ENCODE measurements around the gene LIG1. TPM values are rescaled to one million over a fixed set of nuclear protein-coding genes. Genes with fewer than 3 reads are reported as not detected.

Gene LIG1
- total RNA-seq, 3 donors from 2014 or later (not counting 1 experiment from before 2014, with no cell fraction given): 45.4 to 65.2 (median 57.2) TPM

DNA sequence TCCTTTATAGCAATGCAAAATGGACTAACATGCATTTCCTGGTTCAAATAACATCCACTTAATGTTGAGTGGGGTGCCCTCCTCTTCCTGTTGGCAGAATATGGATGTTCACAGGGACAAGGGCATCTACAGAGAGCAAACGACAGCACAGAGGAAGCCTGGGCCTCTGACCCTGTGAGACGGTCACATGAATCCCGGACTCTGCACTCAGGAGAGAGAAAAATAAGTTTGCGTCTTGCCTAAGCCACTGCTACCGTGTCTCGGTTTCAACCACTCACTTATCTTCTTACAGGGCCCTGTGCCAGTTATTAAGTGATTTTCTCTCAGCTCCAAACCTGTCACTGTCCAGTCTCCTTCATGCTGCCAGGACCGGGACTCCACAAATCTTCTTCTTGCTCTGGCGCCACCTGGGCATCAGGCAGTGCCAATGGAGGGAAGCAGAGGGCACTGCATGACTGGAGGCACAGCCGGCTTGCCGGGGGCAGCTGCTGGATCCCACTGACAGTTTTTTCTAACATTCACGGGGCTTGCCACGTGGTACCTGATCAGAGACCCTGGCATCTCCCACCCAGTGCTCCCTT is 11.8 kb downstream of the LIG1 start:
- Mint-ChIP-seq H3K4me1 (peaks cover 5 to 6% of the 10 kb centered on the region in 2 donors), H3K4me3 (no peak overlapping the region), H3K27me3 (ENCODE audit: low read depth in 2 of 2) (no peaks in the 10 kb centered on the region), H3K27ac (peak overlapping the region in 1 of 2 donors; percentile 14), H3K36me3 (no peaks in the 10 kb centered on the region), H3K9me3 (no peaks in the 10 kb centered on the region)
- peaks cover 19% of the 10 kb centered on the region for H3K36me3 ChIP-seq (ENCODE audit: control insufficient read depth, insufficient read depth, low read length)
- ATAC-seq: no peak
- no peak for DNase-seq
- WGBS (ENCODE audit: insufficient coverage): 86% methylated on average over 12 of the region's 12 CpGs
- intact Hi-C loops (cut with micrococcal nuclease): no loop called here
- no peaks in the 10 kb centered on the region for H3K4me1 ChIP-seq (ENCODE audit: control insufficient read depth, insufficient read depth, low read length)
- no peak overlapping the region for H3K4me3 ChIP-seq (ENCODE audit: low read length)
- TF ChIP-seq, protein P1, sequence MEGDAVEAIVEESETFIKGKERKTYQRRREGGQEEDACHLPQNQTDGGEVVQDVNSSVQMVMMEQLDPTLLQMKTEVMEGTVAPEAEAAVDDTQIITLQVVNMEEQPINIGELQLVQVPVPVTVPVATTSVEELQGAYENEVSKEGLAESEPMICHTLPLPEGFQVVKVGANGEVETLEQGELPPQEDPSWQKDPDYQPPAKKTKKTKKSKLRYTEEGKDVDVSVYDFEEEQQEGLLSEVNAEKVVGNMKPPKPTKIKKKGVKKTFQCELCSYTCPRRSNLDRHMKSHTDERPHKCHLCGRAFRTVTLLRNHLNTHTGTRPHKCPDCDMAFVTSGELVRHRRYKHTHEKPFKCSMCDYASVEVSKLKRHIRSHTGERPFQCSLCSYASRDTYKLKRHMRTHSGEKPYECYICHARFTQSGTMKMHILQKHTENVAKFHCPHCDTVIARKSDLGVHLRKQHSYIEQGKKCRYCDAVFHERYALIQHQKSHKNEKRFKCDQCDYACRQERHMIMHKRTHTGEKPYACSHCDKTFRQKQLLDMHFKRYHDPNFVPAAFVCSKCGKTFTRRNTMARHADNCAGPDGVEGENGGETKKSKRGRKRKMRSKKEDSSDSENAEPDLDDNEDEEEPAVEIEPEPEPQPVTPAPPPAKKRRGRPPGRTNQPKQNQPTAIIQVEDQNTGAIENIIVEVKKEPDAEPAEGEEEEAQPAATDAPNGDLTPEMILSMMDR (IDR thresholded peaks at IDR 0.05): no peak
- no peaks in the 10 kb centered on the region for H3K9me3 ChIP-seq (ENCODE audit: control insufficient read depth, insufficient read depth, low read length)
- H3K27ac ChIP-seq (ENCODE audit: low read length): no peak overlapping the region
- H3K27me3 ChIP-seq (ENCODE audit: control insufficient read depth, insufficient read depth, low read length): no peaks in the 10 kb centered on the region

DNA sequence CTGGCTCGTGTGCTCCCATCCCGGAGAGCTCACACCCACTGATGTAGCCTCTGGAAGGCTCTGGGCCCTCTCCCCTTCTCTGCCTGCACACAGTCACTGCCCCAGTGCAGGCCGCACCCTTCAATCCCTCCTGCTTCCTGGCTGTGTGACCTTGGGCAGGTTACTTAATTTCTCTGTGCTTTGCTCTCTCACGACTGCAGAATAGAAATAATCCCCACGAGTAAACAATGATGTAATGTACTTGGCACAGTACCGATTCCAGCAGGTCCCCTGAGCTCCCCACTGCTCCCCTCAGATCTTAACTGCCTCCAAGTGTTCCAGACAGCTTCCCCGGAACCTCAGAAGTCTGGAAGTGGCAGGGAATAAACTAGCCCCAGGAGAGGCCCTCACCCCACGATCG is 16.1 kb downstream of the LIG1 start:
- Histone ChIP-seq H3K4me1 (ENCODE audit: control insufficient read depth, insufficient read depth, low read length) (no peaks in the 10 kb centered on the region), H3K36me3 (ENCODE audit: control insufficient read depth, insufficient read depth, low read length) (peaks cover 17% of the 10 kb centered on the region), H3K4me3 (ENCODE audit: low read length) (no peak overlapping the region), H3K27me3 (ENCODE audit: control insufficient read depth, insufficient read depth, low read length) (no peaks in the 10 kb centered on the region), H3K27ac (ENCODE audit: low read length) (no peak overlapping the region), H3K9me3 (ENCODE audit: control insufficient read depth, insufficient read depth, low read length) (no peaks in the 10 kb centered on the region)
- ATAC-seq: no peak
- Mint-ChIP-seq H3K27me3 (ENCODE audit: low read depth in 2 of 2) (no peaks in the 10 kb centered on the region), H3K4me1 (peaks cover 0 to under 1% of the 10 kb centered on the region in 2 donors), H3K27ac (no peak overlapping the region), H3K9me3 (no peaks in the 10 kb centered on the region), H3K4me3 (no peak overlapping the region), H3K36me3 (no peaks in the 10 kb centered on the region)
- no peak for DNase-seq
- WGBS (ENCODE audit: insufficient coverage): 89% methylated on average over 9 of the region's 9 CpGs
- TF ChIP-seq, protein P1 (IDR thresholded peaks at IDR 0.05): no peak
- intact Hi-C loops (cut with micrococcal nuclease): no loop called here

DNA sequence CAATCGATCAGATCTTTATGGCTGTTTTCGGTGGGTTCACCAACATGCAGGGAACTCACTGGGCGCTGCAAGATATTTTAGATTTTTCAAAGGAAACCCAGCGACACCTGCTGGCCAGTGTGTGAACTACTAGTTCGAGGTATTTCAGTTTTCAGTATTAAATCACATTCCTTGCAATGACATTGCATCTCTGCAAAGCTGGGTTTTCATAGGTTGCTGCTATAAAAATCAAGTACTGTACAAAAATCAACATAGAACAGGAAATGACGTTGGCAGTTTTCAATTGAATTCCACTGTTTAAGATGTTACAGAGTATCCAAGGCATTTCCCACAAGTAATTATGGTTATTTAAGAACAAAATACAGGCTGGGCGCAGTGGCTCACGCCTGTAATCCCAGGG is 17.6 kb downstream of the LIG1 start:
- TF ChIP-seq, protein P1 (IDR thresholded peaks at IDR 0.05): peak; percentile 90
- no peaks in the 10 kb centered on the region for H3K27me3 Mint-ChIP-seq (ENCODE audit: low read depth in 2 of 2)
- H3K27ac Mint-ChIP-seq: no peak overlapping the region
- no peaks in the 10 kb centered on the region for H3K4me1 Mint-ChIP-seq
- peaks cover 20% of the 10 kb centered on the region for H3K36me3 ChIP-seq (ENCODE audit: control insufficient read depth, insufficient read depth, low read length)
- H3K4me3 Mint-ChIP-seq: no peak overlapping the region
- no peaks in the 10 kb centered on the region for H3K9me3 ChIP-seq (ENCODE audit: control insufficient read depth, insufficient read depth, low read length)
- H3K27me3 ChIP-seq (ENCODE audit: control insufficient read depth, insufficient read depth, low read length): no peaks in the 10 kb centered on the region
- DNase-seq: peak; percentile 57 to 76
- intact Hi-C loops (cut with micrococcal nuclease): loop anchor here (2.0 kb wide), 1 partner anchor 46 kb away; no protein-coding TSS in a partner anchor
- H3K36me3 Mint-ChIP-seq: no peaks in the 10 kb centered on the region
- H3K4me1 ChIP-seq (ENCODE audit: control insufficient read depth, insufficient read depth, low read length): no peaks in the 10 kb centered on the region
- 43% methylated on average over 7 of the region's 8 CpGs for WGBS (ENCODE audit: insufficient coverage)
- no peak overlapping the region for H3K4me3 ChIP-seq (ENCODE audit: low read length)
- ATAC-seq: peak; percentile 64 to 73 (median 72)
- no peak overlapping the region for H3K27ac ChIP-seq (ENCODE audit: low read length)
- no peaks in the 10 kb centered on the region for H3K9me3 Mint-ChIP-seq

DNA sequence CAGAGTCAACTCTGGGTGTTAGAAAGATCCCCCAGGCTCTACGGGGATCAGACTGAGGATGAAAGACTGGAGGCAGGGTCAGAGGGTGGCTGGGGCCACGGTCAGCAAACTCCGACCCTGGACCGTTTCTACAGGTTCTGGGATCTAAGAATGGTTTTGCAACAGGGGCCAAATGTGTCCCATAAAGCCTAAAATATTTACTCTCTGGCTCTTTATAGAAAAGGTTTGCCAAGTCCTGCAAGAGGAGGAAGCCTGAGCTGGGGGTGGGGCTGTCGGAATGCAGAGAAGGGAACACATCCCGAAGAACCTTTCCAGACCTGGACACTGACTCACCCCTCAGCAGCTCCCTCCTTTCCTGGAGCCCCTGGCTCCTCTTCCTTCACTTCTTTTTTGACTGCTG is 20.7 kb downstream of the LIG1 start:
- intact Hi-C loops (cut with micrococcal nuclease): no loop called here
- no peak overlapping the region for H3K4me3 ChIP-seq (ENCODE audit: low read length)
- 95% methylated on average over 6 of the region's 6 CpGs for WGBS (ENCODE audit: insufficient coverage)
- no peak overlapping the region for H3K27ac Mint-ChIP-seq
- DNase-seq: no peak
- no peaks in the 10 kb centered on the region for H3K27me3 ChIP-seq (ENCODE audit: control insufficient read depth, insufficient read depth, low read length)
- no peak for ATAC-seq
- peaks cover 24% of the 10 kb centered on the region for H3K36me3 ChIP-seq (ENCODE audit: control insufficient read depth, insufficient read depth, low read length)
- TF ChIP-seq, protein P1 (IDR thresholded peaks at IDR 0.05): no peak
- no peaks in the 10 kb centered on the region for H3K36me3 Mint-ChIP-seq
- H3K4me1 ChIP-seq (ENCODE audit: control insufficient read depth, insufficient read depth, low read length): no peaks in the 10 kb centered on the region
- H3K9me3 Mint-ChIP-seq: no peaks in the 10 kb centered on the region
- no peaks in the 10 kb centered on the region for H3K9me3 ChIP-seq (ENCODE audit: control insufficient read depth, insufficient read depth, low read length)
- no peaks in the 10 kb centered on the region for H3K4me1 Mint-ChIP-seq
- H3K27ac ChIP-seq (ENCODE audit: low read length): no peak overlapping the region
- H3K4me3 Mint-ChIP-seq: no peak overlapping the region
- H3K27me3 Mint-ChIP-seq (ENCODE audit: low read depth in 2 of 2): no peaks in the 10 kb centered on the region

All from natural killer cell (primary cell).